Tibial artery (tissue), 4 donors: Measurements from ENCODE around the gene BCL11B.

ENCODE experiments used
- DNase-seq, 2 donors: peaks; one replicate each; pipeline ENCODE4 v3.0.0-alpha.2; 2019
- H3K27ac ChIP-seq, 2 donors: fragments of 200-600 bp; sonication (generic) in 1 of 2; 1 replicate in 1 of 2; 2 replicates in 1 of 2; pipeline ENCODE4 v1.5.1; 2018 to 2019; ENCODE audit warnings: mild to moderate bottlenecking in 1 of 2
- H3K27me3 ChIP-seq, 2 donors: fragments of 200-600 bp; sonication (generic) in 1 of 2; one replicate each; pipeline versions ENCODE4 v1.5.1 to v1.6.0; 2016 to 2019
- H3K36me3 ChIP-seq, 3 donors: fragments of 200-600 bp; sonication (generic) in 2 of 3; one replicate each; pipeline ENCODE4 v1.5.1; 2016 to 2019; ENCODE audit warnings: mild to moderate bottlenecking in 2 of 3
- H3K4me1 ChIP-seq, 4 donors: fragments of 200-600 bp; sonication (generic) in 2 of 4; 1 replicate in 3 of 4; 2 replicates in 1 of 4; pipeline ENCODE4 v1.5.1; 2016 to 2019
- H3K4me3 ChIP-seq, 2 donors: fragments of 200-600 bp; sonication (generic) in 1 of 2; 1 replicate in 1 of 2; 2 replicates in 1 of 2; pipeline ENCODE4 v1.5.1; 2018 to 2019; ENCODE audit warnings: mild to moderate bottlenecking in 2 of 2
- H3K9me3 ChIP-seq, 3 donors: fragments of 200-600 bp; sonication (generic) in 1 of 3; one replicate each; pipeline ENCODE4 v1.5.1; 2016 to 2019
- intact Hi-C: fragments of 100-400 bp; cut with DNase I; formaldehyde crosslinking; loops from one replicate; pipeline ENCODE4 v1.15.0; 2023; ENCODE audit warnings: low total_unique reads
- TF ChIP-seq, protein P1 (sequence below), 2 experiments: fragments of 200-600 bp in 1 of 2; fragments of 450-650 bp in 1 of 2; IDR thresholded peaks; one replicate each; pipeline ENCODE4 v1.5.1; 2017 to 2019; ENCODE audit warnings: antibody characterized with exemption in 2 of 2, mild to moderate bottlenecking in 1 of 2, moderate library complexity in 1 of 2

The BCL11B gene

DNA sequence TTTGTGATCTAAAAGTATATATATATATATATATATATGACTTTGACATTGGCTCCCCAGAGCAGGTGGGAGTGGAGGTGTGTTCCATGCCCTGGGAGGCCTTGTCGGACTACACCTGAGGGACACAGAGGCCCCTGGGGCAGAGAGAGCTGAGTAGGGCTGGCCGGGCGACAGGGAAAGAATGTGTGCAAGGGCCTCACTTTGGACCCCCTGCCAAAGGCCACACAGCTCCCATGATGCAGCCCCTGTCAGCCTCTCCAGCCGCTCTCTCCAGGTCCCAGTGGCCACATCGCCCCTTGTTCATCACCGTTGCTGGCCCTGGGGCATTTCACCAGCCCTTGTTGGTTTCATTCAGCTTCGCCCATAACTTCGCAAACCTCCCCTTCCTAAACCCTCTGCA lies 123.9 kb downstream of the BCL11B start:
- intact Hi-C loops = no loop called here
- DNase-seq = peak in 1 of 2 donors; percentile 12
- H3K27me3 ChIP-seq = peaks cover 0 to 15% of the 10 kb centered on the region in 2 donors
- no peaks in the 10 kb centered on the region for H3K36me3 ChIP-seq
- H3K4me1 ChIP-seq = no peaks in the 10 kb centered on the region
- H3K27ac ChIP-seq = no peak overlapping the region
- H3K4me3 ChIP-seq = no peak overlapping the region
- no peaks in the 10 kb centered on the region for H3K9me3 ChIP-seq
- TF ChIP-seq, protein P1, sequence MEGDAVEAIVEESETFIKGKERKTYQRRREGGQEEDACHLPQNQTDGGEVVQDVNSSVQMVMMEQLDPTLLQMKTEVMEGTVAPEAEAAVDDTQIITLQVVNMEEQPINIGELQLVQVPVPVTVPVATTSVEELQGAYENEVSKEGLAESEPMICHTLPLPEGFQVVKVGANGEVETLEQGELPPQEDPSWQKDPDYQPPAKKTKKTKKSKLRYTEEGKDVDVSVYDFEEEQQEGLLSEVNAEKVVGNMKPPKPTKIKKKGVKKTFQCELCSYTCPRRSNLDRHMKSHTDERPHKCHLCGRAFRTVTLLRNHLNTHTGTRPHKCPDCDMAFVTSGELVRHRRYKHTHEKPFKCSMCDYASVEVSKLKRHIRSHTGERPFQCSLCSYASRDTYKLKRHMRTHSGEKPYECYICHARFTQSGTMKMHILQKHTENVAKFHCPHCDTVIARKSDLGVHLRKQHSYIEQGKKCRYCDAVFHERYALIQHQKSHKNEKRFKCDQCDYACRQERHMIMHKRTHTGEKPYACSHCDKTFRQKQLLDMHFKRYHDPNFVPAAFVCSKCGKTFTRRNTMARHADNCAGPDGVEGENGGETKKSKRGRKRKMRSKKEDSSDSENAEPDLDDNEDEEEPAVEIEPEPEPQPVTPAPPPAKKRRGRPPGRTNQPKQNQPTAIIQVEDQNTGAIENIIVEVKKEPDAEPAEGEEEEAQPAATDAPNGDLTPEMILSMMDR (IDR thresholded peaks at IDR 0.05) = no peak

DNA sequence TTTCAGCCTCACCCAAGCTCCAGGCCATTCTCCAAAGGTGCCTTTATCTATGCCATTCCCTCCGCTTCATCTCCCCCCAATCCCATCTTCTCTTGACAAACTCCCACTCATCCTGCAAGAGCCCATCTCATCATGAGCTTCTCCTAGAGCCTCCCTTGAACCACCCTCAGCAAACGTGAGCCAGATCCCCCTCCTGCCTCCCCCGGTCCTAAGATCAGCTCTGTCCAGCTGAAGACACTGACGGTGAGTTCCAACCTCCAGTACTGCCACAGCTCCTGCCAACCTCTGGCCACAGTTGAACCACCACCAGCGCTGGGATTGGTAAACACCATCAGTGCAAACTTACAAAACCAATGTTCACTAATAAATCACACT lies 124.6 kb downstream of the BCL11B start:
- TF ChIP-seq, protein P1 (IDR thresholded peaks at IDR 0.05) = no peak
- DNase-seq = peak in 1 of 2 donors; percentile 9
- no peaks in the 10 kb centered on the region for H3K4me1 ChIP-seq
- intact Hi-C loops = no loop called here
- no peak overlapping the region for H3K27ac ChIP-seq
- H3K27me3 ChIP-seq = peaks cover 0 to 15% of the 10 kb centered on the region in 2 donors
- no peaks in the 10 kb centered on the region for H3K36me3 ChIP-seq
- H3K9me3 ChIP-seq = no peaks in the 10 kb centered on the region
- no peak overlapping the region for H3K4me3 ChIP-seq

DNA sequence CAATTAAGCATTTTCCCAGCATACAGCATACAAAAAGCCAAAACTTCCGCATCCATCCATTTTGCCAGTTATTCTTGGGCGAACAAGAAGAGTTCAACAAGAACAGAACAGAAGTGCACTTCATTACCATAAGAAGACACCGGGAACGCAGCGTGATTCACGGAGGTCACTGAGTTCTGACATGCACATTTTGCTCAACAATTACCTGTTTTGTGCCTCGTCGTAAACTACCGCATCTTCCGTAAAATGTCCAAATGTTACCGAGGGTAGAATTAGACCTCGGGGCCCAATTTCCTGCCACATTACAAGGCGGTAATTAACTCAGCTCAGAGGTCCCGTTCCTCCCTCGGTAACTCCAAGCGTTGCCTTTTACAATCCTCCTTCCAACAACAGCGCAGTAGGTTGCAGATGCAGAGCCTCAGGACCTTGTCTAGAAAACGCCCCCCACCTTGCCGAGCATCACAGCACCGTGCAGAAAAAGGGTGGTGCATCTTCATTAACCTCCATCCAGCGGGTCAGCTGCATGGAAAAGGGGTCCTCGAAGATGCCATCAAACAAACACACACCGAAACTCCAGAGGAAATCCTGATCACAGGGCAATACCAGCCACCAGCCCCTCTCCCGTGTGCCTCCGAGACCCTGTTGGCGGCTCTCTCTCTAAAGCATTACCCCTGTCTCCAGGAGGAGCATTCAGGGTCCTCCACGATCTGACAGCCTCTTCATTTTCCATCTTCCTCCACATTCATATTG lies 125.2 kb downstream of the BCL11B start:
- Histone ChIP-seq H3K36me3 (no peaks in the 10 kb centered on the region), H3K9me3 (no peaks in the 10 kb centered on the region), H3K4me3 (no peak overlapping the region), H3K27me3 (peaks cover 0 to 15% of the 10 kb centered on the region in 2 donors), H3K4me1 (no peaks in the 10 kb centered on the region), H3K27ac (no peak overlapping the region)
- TF ChIP-seq, protein P1 (IDR thresholded peaks at IDR 0.05) = no peak
- DNase-seq = no peak
- intact Hi-C loops = no loop called here

DNA sequence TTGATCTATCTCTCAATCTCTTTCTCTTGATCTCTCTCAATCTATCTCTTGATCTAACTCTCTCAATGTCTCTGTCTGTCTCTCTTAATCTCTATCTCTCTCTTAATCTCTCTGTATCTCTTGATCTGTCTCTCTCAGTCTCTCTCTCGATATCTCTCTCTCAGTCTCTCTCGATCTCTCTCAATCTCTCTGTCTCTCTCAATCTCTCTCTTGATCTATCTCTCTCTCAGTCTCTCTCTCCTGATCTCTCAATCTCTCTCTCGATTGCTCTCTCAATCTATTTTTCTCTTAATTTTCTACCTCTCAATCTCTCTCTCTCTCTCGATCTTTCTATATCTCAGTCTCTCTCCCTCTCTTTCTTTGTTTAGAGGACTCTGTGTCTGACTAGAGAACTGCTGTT lies 126.7 kb downstream of the BCL11B start:
- H3K4me1 ChIP-seq = no peaks in the 10 kb centered on the region
- no peak for DNase-seq
- TF ChIP-seq, protein P1 (IDR thresholded peaks at IDR 0.05) = no peak

DNA sequence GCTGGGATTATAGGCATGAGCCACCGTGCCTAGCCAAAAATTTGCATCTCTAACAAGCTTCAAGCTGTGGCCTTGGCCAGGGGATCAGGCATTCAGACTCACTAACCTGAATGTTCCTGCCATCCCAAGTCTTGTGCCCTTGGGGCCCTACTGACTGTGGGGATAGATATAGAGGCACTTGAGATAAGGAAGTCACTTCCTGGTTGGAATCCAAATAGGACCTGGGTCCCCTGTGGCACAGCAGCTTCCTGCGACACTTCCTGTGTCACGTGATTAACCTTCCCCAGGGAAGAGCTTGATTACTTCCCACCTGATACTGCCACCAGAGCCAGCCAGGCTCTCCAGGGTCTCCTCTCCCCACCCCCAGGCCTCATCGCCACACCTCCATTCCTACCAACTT lies 128.2 kb downstream of the BCL11B start:
- Histone ChIP-seq H3K27ac (no peak overlapping the region), H3K27me3 (peaks cover 0 to 15% of the 10 kb centered on the region in 2 donors), H3K4me1 (no peaks in the 10 kb centered on the region), H3K36me3 (no peaks in the 10 kb centered on the region), H3K4me3 (no peak overlapping the region), H3K9me3 (no peaks in the 10 kb centered on the region)
- intact Hi-C loops = no loop called here
- TF ChIP-seq, protein P1 (IDR thresholded peaks at IDR 0.05) = no peak
- DNase-seq = peak in 1 of 2 donors; percentile 11

More for the DNA sequence above, 126.7 kb downstream of the BCL11B start:
- no peak overlapping the region for H3K27ac ChIP-seq
- peaks cover 0 to 15% of the 10 kb centered on the region in 2 donors for H3K27me3 ChIP-seq
- no peaks in the 10 kb centered on the region for H3K36me3 ChIP-seq
- H3K4me3 ChIP-seq = no peak overlapping the region
- H3K9me3 ChIP-seq = no peaks in the 10 kb centered on the region
- intact Hi-C loops = no loop called here
